ENCODE data around the gene NDUFS4.

The NDUFS4 gene

DNA sequence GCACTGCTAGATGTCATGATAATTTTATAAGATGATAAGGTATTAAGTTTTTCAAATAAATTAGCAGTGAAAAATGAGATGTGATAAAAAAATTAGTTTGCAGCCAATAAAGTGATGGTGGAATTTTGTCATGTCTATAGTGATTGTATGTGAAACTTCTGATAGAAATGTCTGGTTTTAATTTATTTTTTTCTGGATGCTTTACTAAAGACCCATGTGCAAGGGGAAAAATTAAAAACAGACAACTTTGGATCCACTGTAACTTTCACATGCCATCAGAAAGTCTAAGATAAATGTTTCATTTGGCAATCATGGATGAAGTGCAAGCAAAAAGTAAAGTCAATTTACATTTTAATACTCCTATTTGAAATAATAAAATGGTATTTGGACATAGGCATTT lies 4.4 kb upstream of the NDUFS4 start:
- no peak for TF ChIP-seq TAF1 (IDR thresholded peaks at IDR 0.05; ENCODE audit: borderline replicate concordance, insufficient read depth, low read length)
- TF ChIP-seq POLR2AphosphoS5 (IDR thresholded peaks at IDR 0.05; ENCODE audit: low read depth, low read length): no peak
- TF ChIP-seq SIN3A (IDR thresholded peaks at IDR 0.05; ENCODE audit: borderline replicate concordance, insufficient read depth, low read length): no peak
- TF ChIP-seq FOXP2 (optimal IDR thresholded peaks at IDR 0.05; ENCODE audit: borderline replicate concordance, extremely low read depth, extremely low read length, insufficient read depth): no peak
- TF ChIP-seq, protein P1, sequence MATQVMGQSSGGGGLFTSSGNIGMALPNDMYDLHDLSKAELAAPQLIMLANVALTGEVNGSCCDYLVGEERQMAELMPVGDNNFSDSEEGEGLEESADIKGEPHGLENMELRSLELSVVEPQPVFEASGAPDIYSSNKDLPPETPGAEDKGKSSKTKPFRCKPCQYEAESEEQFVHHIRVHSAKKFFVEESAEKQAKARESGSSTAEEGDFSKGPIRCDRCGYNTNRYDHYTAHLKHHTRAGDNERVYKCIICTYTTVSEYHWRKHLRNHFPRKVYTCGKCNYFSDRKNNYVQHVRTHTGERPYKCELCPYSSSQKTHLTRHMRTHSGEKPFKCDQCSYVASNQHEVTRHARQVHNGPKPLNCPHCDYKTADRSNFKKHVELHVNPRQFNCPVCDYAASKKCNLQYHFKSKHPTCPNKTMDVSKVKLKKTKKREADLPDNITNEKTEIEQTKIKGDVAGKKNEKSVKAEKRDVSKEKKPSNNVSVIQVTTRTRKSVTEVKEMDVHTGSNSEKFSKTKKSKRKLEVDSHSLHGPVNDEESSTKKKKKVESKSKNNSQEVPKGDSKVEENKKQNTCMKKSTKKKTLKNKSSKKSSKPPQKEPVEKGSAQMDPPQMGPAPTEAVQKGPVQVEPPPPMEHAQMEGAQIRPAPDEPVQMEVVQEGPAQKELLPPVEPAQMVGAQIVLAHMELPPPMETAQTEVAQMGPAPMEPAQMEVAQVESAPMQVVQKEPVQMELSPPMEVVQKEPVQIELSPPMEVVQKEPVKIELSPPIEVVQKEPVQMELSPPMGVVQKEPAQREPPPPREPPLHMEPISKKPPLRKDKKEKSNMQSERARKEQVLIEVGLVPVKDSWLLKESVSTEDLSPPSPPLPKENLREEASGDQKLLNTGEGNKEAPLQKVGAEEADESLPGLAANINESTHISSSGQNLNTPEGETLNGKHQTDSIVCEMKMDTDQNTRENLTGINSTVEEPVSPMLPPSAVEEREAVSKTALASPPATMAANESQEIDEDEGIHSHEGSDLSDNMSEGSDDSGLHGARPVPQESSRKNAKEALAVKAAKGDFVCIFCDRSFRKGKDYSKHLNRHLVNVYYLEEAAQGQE (IDR thresholded peaks at IDR 0.05; ENCODE audit: insufficient read depth in 1 of 2, low read depth in 2 of 2, low read length in 2 of 2): no peak

DNA sequence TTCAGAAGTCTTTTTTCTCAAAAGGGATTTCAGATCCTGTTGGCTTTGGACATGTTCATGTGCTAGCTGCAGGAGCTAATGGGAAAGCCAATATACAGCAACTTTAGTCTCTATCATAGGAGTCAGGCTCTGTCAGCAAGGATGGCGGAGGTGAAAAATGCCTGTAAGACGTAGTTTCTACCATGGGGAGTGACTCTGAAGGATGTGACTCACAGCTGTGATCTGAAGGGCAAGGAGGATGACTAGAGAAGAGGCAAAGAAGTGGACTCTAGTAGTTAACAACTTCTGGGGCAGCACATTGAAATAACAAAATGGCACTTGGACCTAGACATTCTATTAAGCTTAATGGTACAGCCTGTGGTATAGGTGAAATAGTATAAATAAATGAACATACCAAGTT lies 3.1 kb upstream of the NDUFS4 start:
- TF ChIP-seq FOXP2 (optimal IDR thresholded peaks at IDR 0.05; ENCODE audit: borderline replicate concordance, extremely low read depth, extremely low read length, insufficient read depth) (no peak), POLR2AphosphoS5 (IDR thresholded peaks at IDR 0.05; ENCODE audit: low read depth, low read length) (no peak), TAF1 (IDR thresholded peaks at IDR 0.05; ENCODE audit: borderline replicate concordance, insufficient read depth, low read length) (no peak), SIN3A (IDR thresholded peaks at IDR 0.05; ENCODE audit: borderline replicate concordance, insufficient read depth, low read length) (no peak)
- TF ChIP-seq, protein P1 (IDR thresholded peaks at IDR 0.05; ENCODE audit: insufficient read depth in 1 of 2, low read depth in 2 of 2, low read length in 2 of 2): no peak

DNA sequence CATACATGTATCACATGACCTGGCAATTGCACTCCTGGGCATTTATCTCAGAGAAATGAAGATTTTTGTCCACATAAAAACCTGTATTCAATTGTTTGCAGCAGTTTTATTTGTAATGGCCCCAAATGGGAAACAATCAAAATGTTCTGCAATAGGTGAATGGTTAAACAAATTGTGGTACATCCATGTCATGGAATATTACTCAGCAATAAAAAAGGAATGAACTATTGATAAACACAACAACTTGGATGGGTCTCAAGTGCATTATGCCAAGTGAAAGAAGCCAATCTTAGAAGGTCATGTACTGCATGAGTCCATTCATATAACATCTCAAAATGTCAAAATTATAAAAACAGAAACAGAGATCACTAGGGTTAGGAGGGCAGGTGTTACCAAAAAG lies 1.5 kb upstream of the NDUFS4 start:
- TF ChIP-seq, protein P1 (IDR thresholded peaks at IDR 0.05; ENCODE audit: insufficient read depth in 1 of 2, low read depth in 2 of 2, low read length in 2 of 2): no peak
- no peak for TF ChIP-seq POLR2AphosphoS5 (IDR thresholded peaks at IDR 0.05; ENCODE audit: low read depth, low read length)

DNA sequence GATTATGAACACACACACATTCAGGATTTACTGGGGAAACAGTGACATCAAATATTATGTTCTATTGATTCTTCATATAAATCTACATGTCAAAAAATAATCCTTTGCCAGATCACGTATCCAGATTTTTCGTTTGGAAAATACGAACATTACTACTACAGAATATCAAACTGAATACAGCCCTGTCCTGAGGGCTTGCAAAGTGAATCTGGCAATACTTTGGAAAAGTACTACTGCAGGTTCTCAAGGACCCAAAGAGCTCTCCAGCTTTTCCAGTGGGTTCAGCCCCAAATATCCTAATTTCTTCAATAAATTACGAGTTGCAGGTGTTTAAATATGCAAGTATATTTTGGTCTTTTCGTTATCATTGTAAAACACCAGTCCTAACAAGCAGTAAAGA lies 411 bp upstream of the NDUFS4 start:
- TF ChIP-seq FOXP2 (optimal IDR thresholded peaks at IDR 0.05; ENCODE audit: borderline replicate concordance, extremely low read depth, extremely low read length, insufficient read depth) (no peak), POLR2AphosphoS5 (IDR thresholded peaks at IDR 0.05; ENCODE audit: low read depth, low read length) (no peak)

DNA sequence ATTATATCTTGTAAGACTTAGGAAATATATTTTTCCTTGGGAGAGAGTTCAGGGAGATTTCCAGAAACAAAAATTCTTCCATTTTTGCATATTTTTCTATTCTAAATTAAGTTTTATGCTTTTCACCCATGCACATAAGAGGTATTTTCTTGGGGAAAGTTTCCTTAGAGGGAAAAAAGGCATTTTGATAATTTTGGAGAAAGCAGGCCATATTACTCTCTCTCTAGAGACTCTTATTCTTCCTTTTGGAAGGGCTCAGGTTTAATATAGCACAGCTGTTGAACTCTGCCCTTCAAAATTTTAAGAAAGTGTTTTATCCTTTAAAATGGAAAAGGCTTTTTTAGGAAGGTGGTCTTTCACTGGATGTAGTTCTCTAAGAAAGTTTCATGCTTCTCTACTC lies 8.0 kb downstream of the NDUFS4 start:
- TF ChIP-seq SIN3A (IDR thresholded peaks at IDR 0.05; ENCODE audit: borderline replicate concordance, insufficient read depth, low read length): no peak
- TF ChIP-seq POLR2AphosphoS5 (IDR thresholded peaks at IDR 0.05; ENCODE audit: low read depth, low read length): no peak
- TF ChIP-seq, protein P1 (IDR thresholded peaks at IDR 0.05; ENCODE audit: insufficient read depth in 1 of 2, low read depth in 2 of 2, low read length in 2 of 2): no peak
- TF ChIP-seq FOXP2 (optimal IDR thresholded peaks at IDR 0.05; ENCODE audit: borderline replicate concordance, extremely low read depth, extremely low read length, insufficient read depth): no peak
- TF ChIP-seq TAF1 (IDR thresholded peaks at IDR 0.05; ENCODE audit: borderline replicate concordance, insufficient read depth, low read length): no peak
